H9 (cell line): Measurements from ENCODE around the gene DHRS1. TPM values are rescaled to one million over a fixed set of nuclear protein-coding genes. Genes with fewer than 3 reads are reported as not detected.

Experiments used
- DNase-seq: peaks from one replicate; pipeline ENCODE4 v3.0.0-alpha.2; 2017
- H2AFZ ChIP-seq: one replicate; pipeline ENCODE4 v1.6.1; 2013; ENCODE audit warnings: mild to moderate bottlenecking, low read length, control low read depth, moderate library complexity
- H2AK5ac ChIP-seq: 2 replicates; pipeline ENCODE4 v1.6.1; 2013; ENCODE audit warnings: low read length, control low read depth, mixed read lengths; ENCODE audit not compliant: insufficient read length
- H2BK120ac ChIP-seq: one replicate; pipeline ENCODE4 v1.6.1; 2013; ENCODE audit warnings: low read depth, mild to moderate bottlenecking, low read length, control low read depth, inconsistent platforms; ENCODE audit not compliant: poor library complexity, severe bottlenecking
- H2BK12ac ChIP-seq: 2 replicates; pipeline ENCODE4 v1.6.1; 2013; ENCODE audit warnings: low read length, control low read depth, mixed read lengths, low read depth; ENCODE audit not compliant: insufficient read length
- H2BK15ac ChIP-seq: 2 replicates; pipeline ENCODE4 v1.6.1; 2013; ENCODE audit warnings: low read depth, low read length, control low read depth
- H2BK20ac ChIP-seq: one replicate; pipeline ENCODE4 v1.6.1; 2013; ENCODE audit warnings: low read depth, mild to moderate bottlenecking, low read length, control low read depth, inconsistent platforms; ENCODE audit not compliant: poor library complexity, severe bottlenecking
- H2BK5ac ChIP-seq: 2 replicates; pipeline ENCODE4 v1.6.1; 2013; ENCODE audit warnings: low read length, control low read depth, mixed read lengths; ENCODE audit not compliant: insufficient read length
- H3K14ac ChIP-seq: 2 replicates; pipeline ENCODE4 v1.6.1; 2013; ENCODE audit warnings: low read length, control low read depth; ENCODE audit not compliant: insufficient read depth
- H3K18ac ChIP-seq: 2 replicates; pipeline ENCODE4 v1.6.1; 2013; ENCODE audit warnings: low read depth, mild to moderate bottlenecking, mixed read lengths, low read length, control low read depth; ENCODE audit not compliant: insufficient read length
- H3K23ac ChIP-seq: 2 replicates; pipeline ENCODE4 v1.6.1; 2013; ENCODE audit warnings: low read length, control low read depth, mixed read lengths, low read depth; ENCODE audit not compliant: insufficient read length
- H3K23me2 ChIP-seq: 2 replicates; pipeline ENCODE4 v1.6.1; 2013; ENCODE audit warnings: low read depth, mild to moderate bottlenecking, mixed read lengths, low read length, control low read depth; ENCODE audit not compliant: insufficient read length, poor library complexity, severe bottlenecking
- H3K27ac ChIP-seq: 2 replicates; pipeline ENCODE4 v1.5.1; 2013; ENCODE audit warnings: low read length, control low read depth, mixed read lengths, low read depth; ENCODE audit not compliant: insufficient read length
- H3K27me3 ChIP-seq: 2 replicates; pipeline ENCODE4 v1.6.1; 2013; ENCODE audit warnings: low read length, control low read depth, inconsistent platforms; ENCODE audit not compliant: insufficient read depth
- H3K4ac ChIP-seq: 2 replicates; pipeline ENCODE4 v1.6.1; 2013; ENCODE audit warnings: low read depth, mild to moderate bottlenecking, control low read depth, inconsistent platforms, low read length, moderate library complexity
- H3K4me1 ChIP-seq: 2 replicates; pipeline ENCODE4 v1.6.1; 2013; ENCODE audit warnings: low read length, control low read depth, inconsistent platforms; ENCODE audit not compliant: insufficient read depth
- H3K4me2 ChIP-seq: 2 replicates; pipeline ENCODE4 v1.6.1; 2013; ENCODE audit warnings: low read length, control low read depth, mixed read lengths; ENCODE audit not compliant: insufficient read length, insufficient read depth
- H3K56ac ChIP-seq: 2 replicates; pipeline ENCODE4 v1.6.1; 2013; ENCODE audit warnings: low read depth, mild to moderate bottlenecking, mixed read lengths, low read length, control low read depth; ENCODE audit not compliant: insufficient read length
- H3K79me1 ChIP-seq: 2 replicates; pipeline ENCODE4 v1.6.1; 2013; ENCODE audit warnings: low read depth, mild to moderate bottlenecking, moderate library complexity, low read length, control low read depth, inconsistent platforms; ENCODE audit not compliant: insufficient read depth, poor library complexity, severe bottlenecking
- H3K79me2 ChIP-seq: 2 replicates; pipeline ENCODE4 v1.6.1; 2013; ENCODE audit warnings: low read length, control low read depth, inconsistent platforms; ENCODE audit not compliant: insufficient read depth
- H3K9ac ChIP-seq: 2 replicates; pipeline ENCODE4 v1.6.1; 2013; ENCODE audit warnings: low read length, control low read depth, mixed read lengths; ENCODE audit not compliant: insufficient read length; ENCODE audit errors: extremely low read depth
- H3K9me3 ChIP-seq: one replicate; pipeline ENCODE4 v1.6.1; 2013; ENCODE audit warnings: low read depth, low read length, inconsistent platforms; ENCODE audit not compliant: control insufficient read depth
- H3T11ph ChIP-seq: one replicate; pipeline ENCODE4 v1.6.1; 2013; ENCODE audit warnings: mild to moderate bottlenecking, low read length, control low read depth, inconsistent platforms
- H4K20me1 ChIP-seq: one replicate; pipeline ENCODE4 v1.6.1; 2013; ENCODE audit not compliant: control insufficient read depth, insufficient read length, insufficient read depth
- H4K5ac ChIP-seq: 2 replicates; pipeline ENCODE4 v1.6.1; 2013; ENCODE audit warnings: low read depth, mild to moderate bottlenecking, mixed read lengths, low read length, control low read depth; ENCODE audit not compliant: insufficient read length
- H4K8ac ChIP-seq: replicated peaks from 2 replicates; pipeline ENCODE4 v1.6.1; 2013; ENCODE audit warnings: low read length, control low read depth, mixed read lengths, low read depth; ENCODE audit not compliant: insufficient read length
- H4K91ac ChIP-seq: 2 replicates; pipeline ENCODE4 v1.6.1; 2013; ENCODE audit warnings: low read depth, mild to moderate bottlenecking, moderate library complexity, mixed read lengths, low read length, control low read depth; ENCODE audit not compliant: insufficient read length
- H3K27ac Mint-ChIP-seq, 3 experiments: 2 replicates in 2 of 3; 3 replicates in 1 of 3; pipeline ENCODE4 v1.8.0; 2020 to 2021; ENCODE audit warnings: mixed read lengths in 3 of 3, mild to moderate bottlenecking in 1 of 3, moderate library complexity in 1 of 3
- H3K27me3 Mint-ChIP-seq: 2 replicates; pipeline ENCODE4 v1.8.0; 2021; ENCODE audit warnings: low read depth, mild to moderate bottlenecking, moderate library complexity, mixed read lengths
- H3K36me3 Mint-ChIP-seq, 3 experiments: 2 replicates in 2 of 3; 3 replicates in 1 of 3; pipeline ENCODE4 v1.8.0; 2020 to 2021; ENCODE audit warnings: low read depth in 3 of 3, mixed read lengths in 3 of 3; ENCODE audit not compliant: insufficient read depth in 1 of 3
- H3K4me1 Mint-ChIP-seq, 2 experiments: 2 replicates each; pipeline ENCODE4 v1.8.0; 2020; ENCODE audit warnings: mixed read lengths in 2 of 2
- H3K4me3 Mint-ChIP-seq, 2 experiments: 2 replicates in 1 of 2; 3 replicates in 1 of 2; pipeline ENCODE4 v1.8.0; 2020 to 2021; ENCODE audit warnings: mild to moderate bottlenecking in 2 of 2, mixed read lengths in 2 of 2, moderate library complexity in 1 of 2
- H3K9me3 Mint-ChIP-seq, 2 experiments: 2 replicates in 1 of 2; 3 replicates in 1 of 2; pipeline ENCODE4 v1.8.0; 2020; ENCODE audit warnings: mild to moderate bottlenecking in 2 of 2, mixed read lengths in 2 of 2, moderate library complexity in 1 of 2
- CTCF ChIP-seq: fragments of 200-600 bp; sonication (generic); conservative IDR thresholded peaks from 3 replicates; pipeline ENCODE4 v1.8.0; 2021; ENCODE audit warnings: antibody characterized with exemption, mild to moderate bottlenecking
- WGBS: extraction: QIAGEN DNeasy Blood & Tissue Kit; methylation state at CpG from one replicate; pipeline ENCODE4 v1.1.7; 2013; ENCODE audit warnings: missing lambda C conversion rate, low lambda C conversion rate, mixed read lengths; ENCODE audit not compliant: insufficient read length; ENCODE audit errors: extremely low coverage; 5-methylcytosine and 5-hydroxymethylcytosine counted together
- total RNA-seq: library from RNA; stranded (reverse); gene quantifications from 2 replicates; pipeline ENCODE4 v1.2.1, GENCODE V29; 2021

DHRS1 gene
- total RNA-seq, 1 experiment from 2014 or later, result 19.1 TPM

- Mint-ChIP-seq H3K27me3 (no peaks in the 10 kb centered on the region; the same call in 1 of the 2 replicates), H3K4me1 (no peaks in the 10 kb centered on the region; a peak in 2 of 4 replicates), H3K9me3 (no peaks in the 10 kb centered on the region), H3K36me3 (peaks cover 0 to 7% (median 4%) of the 10 kb centered on the region in 3 experiments; a peak in 5 of 7 replicates), H3K27ac (peak overlapping the region in 1 of 3 experiments; percentile 41; a peak in 1 of 7 replicates), H3K4me3 (no peak overlapping the region; a peak in 1 of 5 replicates)
- H3K79me2 ChIP-seq, result no peaks in the 10 kb centered on the region
- H3K56ac ChIP-seq, result no peak overlapping the region
- H4K5ac ChIP-seq, result no peak overlapping the region
- no peaks in the 10 kb centered on the region for H3K9me3 ChIP-seq
- no peak overlapping the region for H2BK20ac ChIP-seq
- no peak overlapping the region for H3K9ac ChIP-seq
- H2BK12ac ChIP-seq, result no peak overlapping the region
- H3K14ac ChIP-seq, result no peak overlapping the region; the same call in 1 of the 2 replicates
- no peaks in the 10 kb centered on the region for H3K79me1 ChIP-seq
- no peak overlapping the region for H3T11ph ChIP-seq
- no peak overlapping the region for H3K18ac ChIP-seq
- H3K27ac ChIP-seq, result no peak overlapping the region
- no peaks in the 10 kb centered on the region for H4K20me1 ChIP-seq
- H3K27me3 ChIP-seq, result no peaks in the 10 kb centered on the region
- no peak overlapping the region for H3K4ac ChIP-seq
- no peak overlapping the region for H2BK5ac ChIP-seq
- no peak overlapping the region for H4K8ac ChIP-seq
- no peak overlapping the region for H3K4me2 ChIP-seq
- WGBS, result no CpG with 5 or more reads among the region's 20 CpGs
- H2AFZ ChIP-seq, result no peak overlapping the region
- H3K4me1 ChIP-seq, result no peaks in the 10 kb centered on the region
- H3K23ac ChIP-seq, result no peak overlapping the region
- no peak for TF ChIP-seq CTCF
- H3K23me2 ChIP-seq, result no peaks in the 10 kb centered on the region
- no peak overlapping the region for H2BK120ac ChIP-seq
- no peak overlapping the region for H2BK15ac ChIP-seq
- DNase-seq, result no peak
- H4K91ac ChIP-seq, result no peak overlapping the region
- H2AK5ac ChIP-seq, result no peak overlapping the region
Observed at GRCh38 chr14:24261256-24261968, 38.2 kb downstream of the DHRS1 start.
